Myocyte (in vitro differentiated cells): ENCODE measurements around the gene C10orf67. TPM values are rescaled to one million over a fixed set of nuclear protein-coding genes. Genes with fewer than 3 reads are reported as not detected.
"Not testable (repeated sequence)": the region's sequence is repeated elsewhere in the genome, so short reads cannot be mapped to it uniquely, and the experiment has no call there.

Experiments used
- DNase-seq: peaks from one replicate; pipeline ENCODE4 v3.0.0-alpha.2; 2012; ENCODE audit warnings: low read depth
- total RNA-seq: library from RNA; depleted of rRNA; stranded (reverse); fragments of >200 nt; gene quantifications from 2 replicates; pipeline ENCODE4 v1.2.3, GENCODE V29; 2014

C10orf67 gene
- total RNA-seq, 1 donor from 2014 or later, result not detected

- no peak for DNase-seq
These were observed 18.5 kb upstream of the C10orf67 start for GRCh38 chr10:23362879-23363792.

GRCh38 chr10:23362069-23362830 is 17.7 kb upstream of the C10orf67 start:
- no peak for DNase-seq

- DNase-seq, result no peak
These were observed 17.1 kb upstream of the C10orf67 start for GRCh38 chr10:23361665-23362064.

GRCh38 chr10:23359692-23360380 is 15.2 kb upstream of the C10orf67 start:
- no peak for DNase-seq

GRCh38 chr10:23358357-23358756 is 13.8 kb upstream of the C10orf67 start:
- no peak for DNase-seq

- DNase-seq, result no peak
These were observed 10.2 kb upstream of the C10orf67 start for GRCh38 chr10:23354630-23355279.

GRCh38 chr10:23351926-23352519 is 7.4 kb upstream of the C10orf67 start:
- no peak for DNase-seq

GRCh38 chr10:23350706-23351105 is 6.1 kb upstream of the C10orf67 start:
- not testable (repeated sequence) for DNase-seq

GRCh38 chr10:23345861-23346260 is 1.3 kb upstream of the C10orf67 start:
- DNase-seq, result peak; percentile 17

- DNase-seq, result no peak
These were observed 881 bp downstream of the C10orf67 start for GRCh38 chr10:23343591-23344240.

GRCh38 chr10:23342213-23342884 is 2.2 kb downstream of the C10orf67 start:
- DNase-seq, result no peak

GRCh38 chr10:23341004-23341403 is 3.6 kb downstream of the C10orf67 start:
- no peak for DNase-seq

GRCh38 chr10:23340354-23340753 is 4.2 kb downstream of the C10orf67 start:
- DNase-seq, result peak; percentile 18

- DNase-seq, result no peak
These were observed 5.7 kb downstream of the C10orf67 start for GRCh38 chr10:23338886-23339285.

- no peak for DNase-seq
These were observed 6.3 kb downstream of the C10orf67 start for GRCh38 chr10:23338155-23338828.

- no peak for DNase-seq
These were observed 7.0 kb downstream of the C10orf67 start for GRCh38 chr10:23337616-23338015.

- no peak for DNase-seq
These were observed 12.9 kb downstream of the C10orf67 start for GRCh38 chr10:23331567-23332301.

GRCh38 chr10:23330948-23331347 is 13.6 kb downstream of the C10orf67 start:
- DNase-seq, result no peak
